Activated CD8-positive, alpha-beta memory T cell treated with anti-CD3 and anti-CD28 coated beads, Interleukin-2, amount 10 ng/mL, durations not matched to agents 7 days and 5 days (primary cell): ENCODE measurements around the gene FBN3. TPM values are rescaled to one million over a fixed set of nuclear protein-coding genes. Genes with fewer than 3 reads are reported as not detected.

Source experiments
- ATAC-seq: fragments of 150-1000 bp; cut with Tn5 transposase; one replicate; pipeline ENCODE4 v1.10.0; 2021; ENCODE audit warnings: moderate library complexity
- CTCF ChIA-PET: fragments of 350-600 bp; sonication (Branson Sonifier 250); formaldehyde crosslinking; loops from one replicate; lab custom pipeline; 2021; ENCODE audit warnings: antibody characterized with exemption; lab: Charles Lee
- DNase-seq: peaks from one replicate; pipeline ENCODE4 v3.0.0-alpha.2; 2020
- H3K27ac Mint-ChIP-seq: one replicate; pipeline ENCODE4 v1.8.0; 2021; ENCODE audit warnings: mild to moderate bottlenecking, mixed read lengths
- H3K27me3 Mint-ChIP-seq: one replicate; pipeline ENCODE4 v1.8.0; 2021; ENCODE audit warnings: mixed read lengths
- H3K36me3 Mint-ChIP-seq: one replicate; pipeline ENCODE4 v1.8.0; 2021; ENCODE audit warnings: mild to moderate bottlenecking, mixed read lengths
- H3K4me1 Mint-ChIP-seq: one replicate; pipeline ENCODE4 v1.8.0; 2021; ENCODE audit warnings: mixed read lengths
- H3K4me3 Mint-ChIP-seq: one replicate; pipeline ENCODE4 v1.8.0; 2021; ENCODE audit warnings: mild to moderate bottlenecking, moderate library complexity, mixed read lengths
- H3K9me3 Mint-ChIP-seq: one replicate; pipeline ENCODE4 v1.8.0; 2022; ENCODE audit warnings: low read depth, mixed read lengths
- total RNA-seq, 2 experiments: library from RNA; stranded (reverse); gene quantifications; one replicate each; pipeline ENCODE4 v1.2.3, GENCODE V29; 2021

Gene FBN3
- total RNA-seq, 2 experiments from 2014 or later = 0.06 TPM; not detected in 1

DNA sequence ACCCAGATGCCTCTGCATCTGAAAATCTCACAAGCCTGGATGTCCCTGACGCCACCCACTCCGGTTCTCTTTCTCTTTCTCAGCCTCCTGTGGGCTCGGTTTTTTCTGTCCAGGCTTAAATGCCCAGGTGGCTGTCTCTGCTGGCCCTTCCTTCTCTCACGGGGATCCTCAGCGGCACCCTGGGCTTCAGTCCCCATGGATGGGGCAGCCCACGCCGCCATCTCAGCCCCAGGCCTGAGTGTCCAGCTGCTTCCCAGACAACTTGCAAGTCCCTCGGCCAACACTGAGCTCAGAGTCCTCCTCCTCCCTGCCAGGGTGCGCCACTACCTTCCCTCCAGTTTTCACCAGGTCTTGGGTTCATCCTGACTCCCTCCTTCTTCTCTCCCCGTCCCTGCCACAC, 6.4 kb downstream of the FBN3 start:
- no peak overlapping the region for H3K27ac Mint-ChIP-seq
- peaks cover 22% of the 10 kb centered on the region for H3K27me3 Mint-ChIP-seq
- no peak overlapping the region for H3K4me3 Mint-ChIP-seq
- no peaks in the 10 kb centered on the region for H3K4me1 Mint-ChIP-seq
- ATAC-seq (no peak), DNase-seq (no peak)
- H3K36me3 Mint-ChIP-seq = no peaks in the 10 kb centered on the region
- H3K9me3 Mint-ChIP-seq = no peaks in the 10 kb centered on the region
- CTCF ChIA-PET = no interaction called here

DNA sequence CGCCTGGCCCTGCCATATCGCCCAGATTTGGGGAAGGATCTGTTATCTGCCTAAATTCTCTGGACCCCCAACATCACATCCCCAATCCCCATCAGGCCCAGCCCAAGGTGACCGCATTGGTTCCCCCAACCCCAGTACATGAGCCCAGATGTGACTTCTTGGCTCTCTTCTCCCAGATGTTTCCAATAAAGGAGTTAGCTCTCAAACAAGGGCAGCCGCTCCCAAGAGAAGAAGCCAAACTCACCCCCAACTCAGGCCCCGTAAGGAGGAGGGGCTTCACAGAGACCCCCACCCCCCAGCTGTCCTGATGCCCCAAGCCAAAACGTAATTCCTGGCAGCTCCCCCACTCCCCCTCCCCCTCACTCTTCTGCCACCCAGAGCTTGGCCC, 6.9 kb downstream of the FBN3 start:
- H3K4me3 Mint-ChIP-seq = no peak overlapping the region
- no peaks in the 10 kb centered on the region for H3K9me3 Mint-ChIP-seq
- H3K27me3 Mint-ChIP-seq = peaks cover 16% of the 10 kb centered on the region
- no peak overlapping the region for H3K27ac Mint-ChIP-seq
- DNase-seq (no peak), ATAC-seq (no peak)
- CTCF ChIA-PET = no interaction called here
- no peaks in the 10 kb centered on the region for H3K4me1 Mint-ChIP-seq
- no peaks in the 10 kb centered on the region for H3K36me3 Mint-ChIP-seq

DNA sequence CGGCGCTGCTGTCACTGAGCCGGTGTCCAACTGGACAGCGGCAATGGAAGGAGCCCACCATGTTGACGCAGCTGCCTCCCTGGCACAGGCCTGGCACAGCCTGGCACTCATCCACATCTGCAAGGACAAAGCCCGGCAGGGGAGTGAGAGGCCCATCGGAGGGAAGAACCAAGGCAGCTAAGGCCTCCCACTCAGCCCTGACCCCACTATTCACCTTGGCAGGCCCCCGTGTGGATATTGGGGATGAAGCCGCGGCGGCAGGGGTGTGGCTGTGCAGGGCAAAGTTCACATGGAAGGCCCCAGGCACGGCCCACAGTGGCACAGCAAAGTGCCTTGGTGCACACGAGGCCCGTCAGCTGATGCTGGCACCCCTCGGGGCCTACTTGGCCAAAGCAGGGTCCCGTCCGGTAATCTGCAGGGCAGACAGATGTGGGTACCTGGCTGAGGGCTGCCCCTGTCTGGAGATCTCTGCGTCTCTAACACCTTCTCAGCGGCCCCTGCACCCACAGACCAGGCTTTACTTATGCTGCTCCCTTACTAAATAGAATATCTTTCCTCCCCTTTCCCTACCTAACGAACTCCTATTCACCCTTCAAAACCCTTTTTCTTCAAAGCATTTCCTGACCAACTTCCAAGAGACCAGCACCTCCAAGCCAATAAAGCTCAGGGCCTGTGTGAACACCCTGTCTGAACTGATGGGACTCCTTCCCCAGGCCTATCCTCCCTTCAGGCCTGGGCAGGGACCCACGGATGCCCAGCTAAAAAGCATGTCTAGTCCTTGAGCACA, 7.5 kb downstream of the FBN3 start:
- Mint-ChIP-seq H3K4me1 (no peaks in the 10 kb centered on the region), H3K9me3 (no peaks in the 10 kb centered on the region), H3K27ac (no peak overlapping the region), H3K36me3 (no peaks in the 10 kb centered on the region), H3K4me3 (no peak overlapping the region), H3K27me3 (peaks cover 12% of the 10 kb centered on the region)
- CTCF ChIA-PET = no interaction called here
- ATAC-seq (no peak), DNase-seq (no peak)

DNA sequence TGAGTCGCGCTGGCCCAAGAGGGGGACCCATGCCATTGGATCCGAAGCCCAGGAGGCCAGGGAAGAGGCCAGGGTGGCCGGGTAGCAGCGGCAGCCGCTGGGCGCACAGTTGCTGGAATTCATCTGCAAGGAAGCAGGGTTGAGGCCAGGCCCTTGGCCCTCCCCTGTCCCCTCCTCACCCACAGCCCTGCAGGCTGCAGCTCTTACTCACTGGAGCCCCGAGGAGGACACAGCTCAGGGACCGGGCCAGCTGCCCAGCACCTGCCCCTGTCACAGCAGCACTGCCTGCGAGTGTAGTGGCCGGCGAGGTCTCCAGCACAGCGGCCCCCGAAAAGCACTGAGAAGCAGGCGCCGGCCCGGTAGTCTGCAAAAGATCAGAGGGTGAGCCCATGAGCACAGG, 11.2 kb downstream of the FBN3 start:
- Mint-ChIP-seq H3K4me3 (no peak overlapping the region), H3K9me3 (no peaks in the 10 kb centered on the region), H3K36me3 (no peaks in the 10 kb centered on the region), H3K4me1 (no peaks in the 10 kb centered on the region), H3K27me3 (no peaks in the 10 kb centered on the region), H3K27ac (no peak overlapping the region)
- DNase-seq (no peak), ATAC-seq (no peak)
- CTCF ChIA-PET = no interaction called here

DNA sequence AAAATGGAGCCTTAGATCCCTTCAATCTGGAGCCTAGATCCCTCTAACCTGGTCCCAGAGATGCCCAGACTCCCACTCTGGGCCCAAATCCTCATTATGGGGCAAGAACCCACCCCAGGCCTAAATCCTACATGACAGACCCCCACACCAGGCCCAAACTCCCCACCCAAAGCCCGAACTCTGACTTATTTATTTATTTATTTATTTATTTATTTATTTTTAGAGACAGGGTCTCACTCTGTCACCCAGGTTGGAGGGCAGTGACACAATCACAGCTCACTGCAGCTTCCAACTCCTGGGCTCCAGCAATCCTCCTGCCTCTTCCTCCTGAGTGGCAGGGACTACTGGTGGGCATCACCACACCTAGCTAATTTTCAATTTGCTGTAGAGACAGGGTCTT, 12.0 kb downstream of the FBN3 start:
- no peak overlapping the region for H3K4me3 Mint-ChIP-seq
- CTCF ChIA-PET = no interaction called here
- no peaks in the 10 kb centered on the region for H3K36me3 Mint-ChIP-seq
- no peak overlapping the region for H3K27ac Mint-ChIP-seq
- ATAC-seq = no peak
- no peaks in the 10 kb centered on the region for H3K9me3 Mint-ChIP-seq
- no peaks in the 10 kb centered on the region for H3K27me3 Mint-ChIP-seq
- DNase-seq = no peak
- no peaks in the 10 kb centered on the region for H3K4me1 Mint-ChIP-seq

DNA sequence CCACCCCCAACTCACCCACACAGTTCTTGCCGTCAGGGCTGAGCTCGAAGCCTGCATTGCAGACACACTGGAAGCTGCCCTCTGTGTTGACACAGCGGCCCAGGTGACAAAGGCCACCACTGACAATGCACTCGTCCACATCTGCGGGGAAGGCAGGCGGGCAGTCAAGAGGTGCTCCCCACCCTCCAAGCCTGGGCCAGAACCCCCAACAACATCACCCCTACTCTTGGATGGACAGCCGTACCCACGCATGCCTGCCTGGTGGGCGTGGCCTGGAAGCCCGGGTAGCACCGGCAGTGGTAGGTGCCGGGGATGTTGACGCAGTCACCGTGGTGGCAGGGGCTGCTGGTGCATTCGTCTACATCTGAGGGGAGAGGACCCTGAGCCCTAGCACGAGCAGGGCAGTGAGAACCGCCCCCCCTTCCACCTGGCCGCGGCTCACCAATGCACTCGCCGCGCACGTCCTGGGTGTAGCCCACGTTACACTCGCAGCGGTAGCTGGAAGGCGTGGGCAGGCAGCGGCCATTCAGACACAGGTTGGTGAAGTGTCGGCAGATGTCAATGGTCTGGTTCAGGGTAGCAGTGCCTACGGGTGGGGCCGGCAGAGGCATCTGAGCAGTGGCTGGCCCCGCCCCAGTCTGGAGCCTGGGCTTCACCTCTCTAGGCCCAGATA, 13.3 kb downstream of the FBN3 start:
- Mint-ChIP-seq H3K9me3 (no peaks in the 10 kb centered on the region), H3K4me3 (no peak overlapping the region), H3K36me3 (no peaks in the 10 kb centered on the region), H3K27me3 (no peaks in the 10 kb centered on the region), H3K27ac (no peak overlapping the region), H3K4me1 (no peaks in the 10 kb centered on the region)
- DNase-seq (no peak), ATAC-seq (no peak)
- CTCF ChIA-PET = no interaction called here

DNA sequence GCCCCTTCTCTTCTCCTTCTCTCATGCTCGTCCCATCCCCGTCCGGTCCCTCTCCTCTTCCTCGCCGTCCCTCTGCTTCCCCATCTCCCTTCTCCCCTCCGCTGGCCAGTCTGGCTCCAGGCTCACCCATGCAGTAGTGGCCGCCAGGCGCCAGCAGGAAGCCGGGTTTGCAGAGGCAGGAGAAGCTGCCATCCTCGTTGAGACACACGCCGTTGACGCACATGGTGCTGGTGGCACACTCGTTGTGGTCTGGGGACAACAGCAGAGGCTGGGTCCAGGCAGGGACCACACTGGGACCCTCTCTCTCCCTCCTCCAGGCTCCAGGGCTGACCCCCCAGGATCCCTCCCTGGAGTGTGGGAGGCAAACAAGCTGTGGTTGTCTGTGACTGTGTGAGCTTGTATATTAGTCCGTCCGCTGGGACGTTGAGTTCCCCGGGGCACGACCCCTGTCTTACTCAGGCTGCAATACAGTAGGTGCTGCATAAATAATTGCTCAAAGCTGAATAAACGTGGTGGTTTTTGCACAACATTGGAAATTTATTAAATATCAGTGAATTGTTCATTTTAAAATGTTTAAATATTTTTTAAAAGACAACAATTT, 16.4 kb downstream of the FBN3 start:
- CTCF ChIA-PET = no interaction called here
- Mint-ChIP-seq H3K27me3 (no peaks in the 10 kb centered on the region), H3K4me3 (no peak overlapping the region), H3K27ac (no peak overlapping the region), H3K4me1 (no peaks in the 10 kb centered on the region), H3K9me3 (no peaks in the 10 kb centered on the region), H3K36me3 (no peaks in the 10 kb centered on the region)
- ATAC-seq (no peak), DNase-seq (no peak)

DNA sequence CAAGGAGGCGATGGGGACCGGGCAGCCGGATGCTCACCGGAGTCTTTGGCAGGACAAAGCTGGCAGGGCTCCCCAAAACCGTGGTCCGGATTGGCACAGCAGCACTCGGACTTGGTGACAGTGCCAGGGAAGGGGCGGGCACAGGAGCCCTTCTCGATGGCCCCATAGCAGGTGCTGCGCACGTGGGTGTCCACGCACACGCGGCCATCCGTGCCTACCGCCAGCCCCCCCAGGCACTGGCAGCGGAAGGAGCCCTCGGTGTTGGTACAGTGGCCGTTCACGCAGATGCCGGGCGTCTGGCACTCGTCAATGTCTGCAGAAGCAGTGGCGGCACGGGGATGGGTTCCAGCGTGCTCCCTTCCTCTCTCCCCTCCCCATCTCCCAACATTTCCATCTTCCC, 17.9 kb downstream of the FBN3 start:
- no peak overlapping the region for H3K27ac Mint-ChIP-seq
- no peak for DNase-seq
- CTCF ChIA-PET = no interaction called here
- H3K4me1 Mint-ChIP-seq = no peaks in the 10 kb centered on the region
- no peak for ATAC-seq
- no peak overlapping the region for H3K4me3 Mint-ChIP-seq
- H3K36me3 Mint-ChIP-seq = no peaks in the 10 kb centered on the region
- no peaks in the 10 kb centered on the region for H3K9me3 Mint-ChIP-seq
- no peaks in the 10 kb centered on the region for H3K27me3 Mint-ChIP-seq

DNA sequence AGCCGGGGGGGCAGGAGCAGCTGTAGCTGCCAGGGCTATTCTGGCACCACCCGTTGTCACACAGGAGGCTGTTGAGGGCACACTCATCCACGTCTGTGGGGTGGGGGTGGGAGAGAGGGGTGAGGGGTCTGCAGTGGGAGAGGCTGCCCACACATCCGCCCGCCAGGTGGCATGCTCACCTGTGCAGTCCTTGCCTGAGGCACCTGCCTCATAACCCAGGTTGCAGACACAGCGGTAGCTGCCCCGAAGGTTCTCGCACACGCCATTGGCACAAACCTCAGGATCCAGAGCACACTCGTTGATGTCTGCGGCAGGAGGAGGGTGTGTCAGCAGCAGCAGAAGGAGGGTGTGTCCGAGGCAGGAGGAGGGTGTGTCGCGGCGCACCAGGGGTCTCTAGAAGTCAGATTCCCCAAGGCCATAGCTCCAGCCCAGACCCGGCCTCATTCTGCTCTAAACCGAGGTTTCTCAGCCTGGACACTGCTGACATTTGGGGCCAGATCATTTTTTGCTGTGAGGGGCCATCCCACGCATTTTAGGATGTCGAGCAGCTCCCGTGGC, 20.3 kb downstream of the FBN3 start:
- H3K27me3 Mint-ChIP-seq = no peaks in the 10 kb centered on the region
- H3K27ac Mint-ChIP-seq = no peak overlapping the region
- no peak overlapping the region for H3K4me3 Mint-ChIP-seq
- H3K9me3 Mint-ChIP-seq = no peaks in the 10 kb centered on the region
- CTCF ChIA-PET = no interaction called here
- DNase-seq (no peak), ATAC-seq (no peak)
- H3K36me3 Mint-ChIP-seq = no peaks in the 10 kb centered on the region
- no peaks in the 10 kb centered on the region for H3K4me1 Mint-ChIP-seq

DNA sequence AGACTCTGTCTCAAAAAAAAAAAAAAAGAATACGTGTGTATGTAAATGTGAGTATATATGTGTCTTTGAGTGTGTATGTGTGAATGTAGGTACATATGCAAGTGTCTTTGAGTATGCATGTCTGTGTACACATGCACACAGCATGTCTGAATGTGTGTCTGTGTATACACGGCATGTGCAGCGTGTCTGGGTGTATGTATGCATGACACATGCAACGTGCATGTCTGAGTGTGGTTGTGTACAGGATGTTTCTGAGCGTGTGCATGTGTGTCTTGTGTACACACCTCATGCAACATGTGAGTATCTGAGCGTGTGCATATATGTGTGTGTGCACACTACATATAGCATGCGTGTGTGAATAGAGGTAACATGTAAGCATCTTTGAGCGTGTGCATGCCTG, 20.8 kb downstream of the FBN3 start:
- DNase-seq (no peak), ATAC-seq (no peak)
- Mint-ChIP-seq H3K9me3 (no peaks in the 10 kb centered on the region), H3K27me3 (no peaks in the 10 kb centered on the region), H3K4me3 (no peak overlapping the region), H3K4me1 (no peaks in the 10 kb centered on the region), H3K27ac (no peak overlapping the region), H3K36me3 (no peaks in the 10 kb centered on the region)
- CTCF ChIA-PET = no interaction called here

DNA sequence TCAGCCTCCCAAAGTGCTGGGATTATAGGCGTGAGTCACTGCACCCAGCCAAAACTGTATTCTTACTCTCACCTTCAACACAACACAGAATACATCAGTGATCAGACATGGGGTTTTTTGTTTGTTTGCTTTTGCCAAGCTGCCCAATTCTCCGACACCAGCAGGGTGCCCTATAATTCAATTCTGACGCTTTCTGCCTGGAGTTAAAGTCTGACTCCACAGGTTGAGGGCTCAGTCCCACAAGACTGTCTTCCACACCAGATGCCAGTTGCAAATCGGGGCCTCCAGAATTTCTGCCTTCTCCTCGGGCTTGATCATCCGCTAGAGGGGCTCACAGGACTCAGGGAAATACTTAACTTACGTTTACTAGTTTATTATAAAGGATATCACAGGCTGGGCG, 22.1 kb downstream of the FBN3 start:
- H3K9me3 Mint-ChIP-seq = no peaks in the 10 kb centered on the region
- DNase-seq = no peak
- CTCF ChIA-PET = no interaction called here
- no peak overlapping the region for H3K4me3 Mint-ChIP-seq
- no peaks in the 10 kb centered on the region for H3K36me3 Mint-ChIP-seq
- H3K27me3 Mint-ChIP-seq = no peaks in the 10 kb centered on the region
- no peak for ATAC-seq
- no peaks in the 10 kb centered on the region for H3K4me1 Mint-ChIP-seq
- no peak overlapping the region for H3K27ac Mint-ChIP-seq

DNA sequence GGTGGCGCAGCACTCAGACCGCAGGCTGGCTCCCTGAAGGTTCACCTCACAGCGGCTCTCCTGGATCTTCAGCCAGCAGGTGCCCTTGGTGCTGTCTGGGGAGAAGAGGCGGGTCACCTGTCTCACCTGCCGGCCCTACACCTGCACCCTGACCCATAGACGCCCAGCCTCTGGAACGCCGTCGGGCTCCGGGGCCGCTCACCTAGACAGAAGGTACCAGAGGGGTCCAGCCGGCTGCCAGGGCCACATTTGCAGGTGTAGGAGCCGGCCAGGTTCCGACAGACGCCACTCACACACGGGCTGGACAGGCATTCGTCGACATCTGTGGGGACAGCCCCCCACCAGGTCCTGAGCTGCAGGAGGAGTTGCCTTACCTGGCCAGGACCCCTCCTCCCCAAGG, 22.9 kb downstream of the FBN3 start:
- DNase-seq (no peak), ATAC-seq (no peak)
- Mint-ChIP-seq H3K36me3 (no peaks in the 10 kb centered on the region), H3K4me3 (no peak overlapping the region), H3K27ac (no peak overlapping the region), H3K27me3 (no peaks in the 10 kb centered on the region), H3K4me1 (no peaks in the 10 kb centered on the region), H3K9me3 (no peaks in the 10 kb centered on the region)
- CTCF ChIA-PET = no interaction called here

DNA sequence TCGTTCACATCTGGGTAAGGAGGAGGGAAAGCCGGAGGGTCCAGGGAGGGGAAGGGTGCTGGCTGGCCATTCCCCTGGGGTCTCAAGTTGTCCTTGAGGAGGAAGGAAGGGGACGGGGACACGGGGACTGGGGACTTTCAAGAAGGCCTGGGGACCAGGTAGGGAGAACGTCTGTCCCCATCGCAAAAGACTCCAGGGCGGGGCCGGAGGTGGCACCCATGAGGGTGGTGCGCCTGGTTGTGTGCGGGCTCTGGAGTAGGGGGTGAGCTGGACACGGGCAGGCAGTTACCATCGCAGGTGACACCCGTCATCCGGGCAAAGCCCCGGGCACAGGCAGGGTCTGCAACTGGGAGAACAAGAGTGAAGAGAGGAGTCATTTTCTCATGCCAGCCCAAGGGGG, 23.4 kb downstream of the FBN3 start:
- H3K27ac Mint-ChIP-seq = no peak overlapping the region
- no peak for ATAC-seq
- DNase-seq = no peak
- H3K27me3 Mint-ChIP-seq = no peaks in the 10 kb centered on the region
- no peaks in the 10 kb centered on the region for H3K9me3 Mint-ChIP-seq
- CTCF ChIA-PET = no interaction called here
- no peak overlapping the region for H3K4me3 Mint-ChIP-seq
- no peaks in the 10 kb centered on the region for H3K4me1 Mint-ChIP-seq
- H3K36me3 Mint-ChIP-seq = no peaks in the 10 kb centered on the region

DNA sequence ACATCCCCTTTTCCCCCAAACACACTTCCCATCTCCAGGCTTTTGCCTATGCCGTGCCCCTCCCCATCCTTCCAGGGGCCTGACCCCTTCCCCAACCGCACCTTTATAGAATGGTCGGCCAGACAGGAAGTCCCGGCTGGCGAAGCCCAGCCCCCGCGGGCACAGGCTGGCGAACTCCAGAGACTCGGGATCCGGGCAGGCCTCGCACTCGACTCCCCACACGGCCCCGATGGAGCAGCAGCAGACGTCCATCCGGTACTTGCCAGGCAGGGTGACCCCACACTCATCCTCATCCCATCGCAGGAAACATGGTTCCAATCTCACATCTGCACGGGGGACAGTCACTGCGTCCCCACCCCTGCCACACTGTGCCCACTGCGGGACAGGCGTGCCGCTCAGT, 25.7 kb downstream of the FBN3 start:
- no peaks in the 10 kb centered on the region for H3K27me3 Mint-ChIP-seq
- H3K9me3 Mint-ChIP-seq = no peaks in the 10 kb centered on the region
- CTCF ChIA-PET = no interaction called here
- no peak overlapping the region for H3K27ac Mint-ChIP-seq
- H3K36me3 Mint-ChIP-seq = no peaks in the 10 kb centered on the region
- DNase-seq = no peak
- H3K4me3 Mint-ChIP-seq = no peak overlapping the region
- no peak for ATAC-seq
- no peaks in the 10 kb centered on the region for H3K4me1 Mint-ChIP-seq
